MM.1S (cell line): ENCODE measurements around the gene PA2G4.

Experiments
- CTCF ChIP-seq: fragments of 300-600 bp; sonication (generic); IDR thresholded peaks from 2 replicates; pipeline ENCODE4 v1.5.1; 2016; ENCODE audit warnings: antibody characterized with exemption, low read length, mixed read lengths
- EZH2phosphoT487 ChIP-seq: fragments of 300-600 bp; sonication (generic); IDR thresholded peaks from 2 replicates; pipeline ENCODE4 v1.6.1; 2018; ENCODE audit warnings: antibody characterized with exemption, low read length

DNA sequence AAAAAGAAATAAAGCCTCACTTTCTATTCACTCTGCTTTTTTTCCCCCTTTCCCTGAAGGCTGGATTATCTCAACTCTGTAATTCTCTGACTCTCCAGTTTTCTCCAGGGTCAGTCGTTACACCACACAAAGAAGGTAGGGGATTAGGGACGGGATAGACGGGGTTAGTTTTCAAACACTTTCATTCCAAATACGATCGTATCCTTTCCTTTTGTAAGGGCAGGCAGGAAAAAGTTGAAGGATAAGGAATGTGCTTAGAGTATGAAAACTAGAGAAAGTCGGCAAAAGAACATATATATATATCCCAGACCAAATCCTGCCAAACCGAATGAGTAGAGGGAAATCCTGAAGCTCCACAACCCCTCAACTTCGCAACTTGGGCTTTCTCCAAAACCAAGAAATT, 23.1 kb downstream of the PA2G4 start:
- no peak for TF ChIP-seq CTCF
- TF ChIP-seq EZH2phosphoT487, result no peak
